ENCODE measurements around the gene HMGA1. TPM values are rescaled to one million over a fixed set of nuclear protein-coding genes. Genes with fewer than 3 reads are reported as not detected.

The HMGA1 gene
- 509 and 520 TPM in 2 replicates for total RNA-seq

- Mint-ChIP-seq H3K27me3 (no peaks in the 10 kb centered on the region), H3K4me3 (peak within 1 kb of the TSS; percentile 91), H3K4me1 (peaks cover 34% of the 10 kb centered on the region), H3K27ac (peak within 1 kb of the TSS; percentile 95), H3K36me3 (ENCODE audit: low read depth) (peaks cover 34% of the 10 kb centered on the region), H3K9me3 (no peaks in the 10 kb centered on the region)
- DNase-seq: peak; percentile 96
- intact Hi-C loops (cut with micrococcal nuclease): loop anchor here (1.0 to 10.0 kb wide), 4 partner anchors 12 to 452 kb away; partner anchors contain the start of genes LEMD2 and SMIM29
Measured at GRCh38 chr6:34236443-34237315, at the start of gene HMGA1. Gene HMGA1, plus strand, starts transcription at chr6:34236873. Its CDS starts 3,908 bp downstream, at chr6:34240781.

- peaks cover 7% of the 10 kb centered on the region for H3K27me3 Mint-ChIP-seq
- H3K4me1 Mint-ChIP-seq: peaks cover 3% of the 10 kb centered on the region
- intact Hi-C loops (cut with micrococcal nuclease): no loop called here
- H3K27ac Mint-ChIP-seq: no peak overlapping the region
- H3K4me3 Mint-ChIP-seq: no peak overlapping the region
- peak; percentile 68 for DNase-seq
- H3K36me3 Mint-ChIP-seq (ENCODE audit: low read depth): no peaks in the 10 kb centered on the region
- no peaks in the 10 kb centered on the region for H3K9me3 Mint-ChIP-seq
Measured at GRCh38 chr6:34189806-34190503, 46.7 kb upstream of the HMGA1 start.

GRCh38 chr6:34190504-34191122 lies 46.1 kb upstream of the HMGA1 start:
- Mint-ChIP-seq H3K4me1 (peaks cover 3% of the 10 kb centered on the region), H3K27me3 (peaks cover 11% of the 10 kb centered on the region), H3K27ac (no peak overlapping the region)

GRCh38 chr6:34194772-34195171 lies 41.9 kb upstream of the HMGA1 start:
- intact Hi-C loops (cut with micrococcal nuclease): no loop called here
- H3K27me3 Mint-ChIP-seq: peaks cover 14% of the 10 kb centered on the region
- no peaks in the 10 kb centered on the region for H3K9me3 Mint-ChIP-seq
- no peak for DNase-seq
- no peak overlapping the region for H3K4me3 Mint-ChIP-seq
- H3K36me3 Mint-ChIP-seq (ENCODE audit: low read depth): no peaks in the 10 kb centered on the region
- H3K4me1 Mint-ChIP-seq: peaks cover 6% of the 10 kb centered on the region
- H3K27ac Mint-ChIP-seq: no peak overlapping the region

More at GRCh38 chr6:34190504-34191122, 46.1 kb upstream of the HMGA1 start:
- intact Hi-C loops (cut with micrococcal nuclease): no loop called here
- no peak for DNase-seq
- Mint-ChIP-seq H3K4me3 (no peak overlapping the region), H3K9me3 (no peaks in the 10 kb centered on the region), H3K36me3 (ENCODE audit: low read depth) (no peaks in the 10 kb centered on the region)

GRCh38 chr6:34195726-34196115 lies 41.0 kb upstream of the HMGA1 start:
- Mint-ChIP-seq H3K4me3 (no peak overlapping the region), H3K36me3 (ENCODE audit: low read depth) (no peaks in the 10 kb centered on the region), H3K27ac (no peak overlapping the region), H3K4me1 (peaks cover 9% of the 10 kb centered on the region), H3K9me3 (no peaks in the 10 kb centered on the region), H3K27me3 (peaks cover 14% of the 10 kb centered on the region)
- no peak for DNase-seq
- intact Hi-C loops (cut with micrococcal nuclease): loop anchor here (1.0 kb wide), 4 partner anchors 41 to 220 kb away; partner anchors contain the start of genes HMGA1, NUDT3 and SMIM29

- Mint-ChIP-seq H3K27me3 (peaks cover 14% of the 10 kb centered on the region), H3K36me3 (ENCODE audit: low read depth) (no peaks in the 10 kb centered on the region), H3K4me1 (peaks cover 9% of the 10 kb centered on the region), H3K4me3 (peak overlapping the region; percentile 80), H3K27ac (peak overlapping the region; percentile 48), H3K9me3 (no peaks in the 10 kb centered on the region)
- DNase-seq: peak; percentile 97
- intact Hi-C loops (cut with micrococcal nuclease): loop anchor here (1.0 kb wide), 4 partner anchors 40 to 219 kb away; partner anchors contain the start of genes HMGA1, NUDT3 and SMIM29
Measured at GRCh38 chr6:34196116-34196832, 40.4 kb upstream of the HMGA1 start.

- no peak for DNase-seq
- Mint-ChIP-seq H3K9me3 (no peaks in the 10 kb centered on the region), H3K4me3 (peak overlapping the region; percentile 80), H3K27me3 (peaks cover 14% of the 10 kb centered on the region), H3K4me1 (peaks cover 12% of the 10 kb centered on the region), H3K36me3 (ENCODE audit: low read depth) (no peaks in the 10 kb centered on the region), H3K27ac (no peak overlapping the region)
- intact Hi-C loops (cut with micrococcal nuclease): loop anchor here (1.0 kb wide), 4 partner anchors 39 to 218 kb away; partner anchors contain the start of genes HMGA1, NUDT3 and SMIM29
Measured at GRCh38 chr6:34196833-34197195, 39.9 kb upstream of the HMGA1 start.

- H3K27ac Mint-ChIP-seq: no peak overlapping the region
- H3K4me3 Mint-ChIP-seq: no peak overlapping the region
- intact Hi-C loops (cut with micrococcal nuclease): no loop called here
- H3K27me3 Mint-ChIP-seq: peaks cover 3% of the 10 kb centered on the region
- DNase-seq: no peak
- peaks cover 16% of the 10 kb centered on the region for H3K4me1 Mint-ChIP-seq
- H3K9me3 Mint-ChIP-seq: no peaks in the 10 kb centered on the region
- no peaks in the 10 kb centered on the region for H3K36me3 Mint-ChIP-seq (ENCODE audit: low read depth)
Measured at GRCh38 chr6:34200340-34200971, 36.2 kb upstream of the HMGA1 start.

GRCh38 chr6:34201455-34202107 lies 35.1 kb upstream of the HMGA1 start:
- Mint-ChIP-seq H3K27ac (no peak overlapping the region), H3K4me3 (no peak overlapping the region), H3K27me3 (peaks cover 3% of the 10 kb centered on the region), H3K4me1 (peaks cover 13% of the 10 kb centered on the region), H3K36me3 (ENCODE audit: low read depth) (no peaks in the 10 kb centered on the region), H3K9me3 (no peaks in the 10 kb centered on the region)
- intact Hi-C loops (cut with micrococcal nuclease): no loop called here
- no peak for DNase-seq

- no peak for DNase-seq
- Mint-ChIP-seq H3K27me3 (peaks cover 3% of the 10 kb centered on the region), H3K27ac (no peak overlapping the region), H3K4me3 (no peak overlapping the region), H3K9me3 (no peaks in the 10 kb centered on the region), H3K36me3 (ENCODE audit: low read depth) (no peaks in the 10 kb centered on the region), H3K4me1 (peaks cover 14% of the 10 kb centered on the region)
- intact Hi-C loops (cut with micrococcal nuclease): no loop called here
Measured at GRCh38 chr6:34202329-34203201, 34.1 kb upstream of the HMGA1 start.

- H3K36me3 Mint-ChIP-seq (ENCODE audit: low read depth): no peaks in the 10 kb centered on the region
- peaks cover 23% of the 10 kb centered on the region for H3K4me1 Mint-ChIP-seq
- H3K27me3 Mint-ChIP-seq: no peaks in the 10 kb centered on the region
- DNase-seq: no peak
- intact Hi-C loops (cut with micrococcal nuclease): no loop called here
- no peak overlapping the region for H3K27ac Mint-ChIP-seq
- H3K9me3 Mint-ChIP-seq: no peaks in the 10 kb centered on the region
- H3K4me3 Mint-ChIP-seq: no peak overlapping the region
Measured at GRCh38 chr6:34204693-34205092, 32.0 kb upstream of the HMGA1 start.

- Mint-ChIP-seq H3K27me3 (no peaks in the 10 kb centered on the region), H3K9me3 (no peaks in the 10 kb centered on the region), H3K4me1 (peaks cover 20% of the 10 kb centered on the region), H3K27ac (no peak overlapping the region), H3K4me3 (no peak overlapping the region), H3K36me3 (ENCODE audit: low read depth) (no peaks in the 10 kb centered on the region)
- no peak for DNase-seq
- intact Hi-C loops (cut with micrococcal nuclease): no loop called here
Measured at GRCh38 chr6:34205466-34205865, 31.2 kb upstream of the HMGA1 start.

Measured in activated CD4-positive, alpha-beta T cell treated with anti-CD3 and anti-CD28 coated beads, Interleukin-2, amount 10 ng/mL, durations not matched to agents 24 days and 14 days (primary cell).